HEK293 (cell line): ENCODE measurements around the gene L3MBTL3.

ENCODE experiments used
- CTCF ChIA-PET: fragments of 350-600 bp; formaldehyde crosslinking; extraction: SDS; loops from one replicate; lab custom pipeline; 2021; ENCODE audit warnings: antibody characterized with exemption; lab: Yijun Ruan, JAX
- POLR2A ChIA-PET: fragments of 300-600 bp; formaldehyde crosslinking; extraction: SDS; loops from one replicate; lab custom pipeline; 2020; ENCODE audit warnings: antibody characterized with exemption, inconsistent platforms; lab: Yijun Ruan, JAX
- H3K27ac ChIP-seq: fragments of 200-500 bp; sonication (Bioruptor generic); 2 replicates; pipeline ENCODE4 v1.5.1; 2014; ENCODE audit warnings: low read depth, low read length, control low read depth, inconsistent platforms; ENCODE audit errors: extremely low read depth
- H3K36me3 ChIP-seq, 2 experiments: fragments of 200-500 bp in 1 of 2; sonication (Bioruptor generic) in 1 of 2; 1 replicate in 1 of 2; 2 replicates in 1 of 2; pipeline ENCODE4 v1.5.1; 2014 to 2017; ENCODE audit warnings: inconsistent platforms in 2 of 2, low read length in 2 of 2; ENCODE audit not compliant: control insufficient read depth in 2 of 2, insufficient read depth in 1 of 2
- H3K4me1 ChIP-seq: fragments of 200-500 bp; sonication (Bioruptor generic); 2 replicates; pipeline ENCODE4 v1.5.1; 2014; ENCODE audit warnings: mild to moderate bottlenecking, low read length, inconsistent platforms; ENCODE audit not compliant: control insufficient read depth, insufficient read depth
- H3K4me3 ChIP-seq: 2 replicates; pipeline ENCODE4 v1.5.1; 2011; ENCODE audit warnings: low read depth, mild to moderate bottlenecking, control low read depth, low read length, moderate library complexity
- H3K9me3 ChIP-seq: fragments of 200-500 bp; sonication (Bioruptor generic); 2 replicates; pipeline ENCODE4 v1.5.1; 2014; ENCODE audit warnings: low read depth, low read length, inconsistent platforms; ENCODE audit not compliant: control insufficient read depth, insufficient read depth
- AEBP2 ChIP-seq: fragments of 450-650 bp; formaldehyde crosslinking; IDR thresholded peaks from 2 replicates; pipeline ENCODE4 v1.5.1; 2016; ENCODE audit warnings: missing biosample characterization, missing genetic modification characterization, borderline replicate concordance
- CTCF ChIP-seq: fragments of 450-650 bp; formaldehyde crosslinking; IDR thresholded peaks from 2 replicates; pipeline ENCODE4 v1.5.1; 2016; ENCODE audit warnings: missing biosample characterization, missing genetic modification characterization
- GFI1B ChIP-seq: fragments of 450-650 bp; formaldehyde crosslinking; IDR thresholded peaks from 2 replicates; pipeline ENCODE4 v1.5.1; 2016; ENCODE audit warnings: missing biosample characterization, missing genetic modification characterization
- GLI2 ChIP-seq: fragments of 450-650 bp; formaldehyde crosslinking; IDR thresholded peaks from 2 replicates; pipeline ENCODE4; 2017; ENCODE audit warnings: missing biosample characterization, missing genetic modification characterization, low read depth, borderline replicate concordance
- GLI4 ChIP-seq: fragments of 450-650 bp; formaldehyde crosslinking; IDR thresholded peaks from 2 replicates; pipeline ENCODE4 v1.5.1; 2016; ENCODE audit warnings: missing biosample characterization, missing genetic modification characterization
- KLF1 ChIP-seq: fragments of 450-650 bp; formaldehyde crosslinking; IDR thresholded peaks from 2 replicates; pipeline ENCODE4 v1.5.1; 2016; ENCODE audit warnings: missing biosample characterization, missing genetic modification characterization
- KLF10 ChIP-seq: fragments of 450-650 bp; IDR thresholded peaks from 2 replicates; pipeline ENCODE4 v1.5.1; 2018; ENCODE audit warnings: missing biosample characterization, mild to moderate bottlenecking, missing genetic modification characterization
- PRDM4 ChIP-seq: fragments of 450-650 bp; formaldehyde crosslinking; IDR thresholded peaks from 2 replicates; pipeline ENCODE4 v1.5.1; 2017; ENCODE audit warnings: missing biosample characterization, missing genetic modification characterization
- SP7 ChIP-seq: fragments of 450-650 bp; formaldehyde crosslinking; IDR thresholded peaks from 2 replicates; pipeline ENCODE4 v1.5.1; 2016; ENCODE audit warnings: missing biosample characterization, missing genetic modification characterization
- ZBTB10 ChIP-seq: fragments of 450-650 bp; formaldehyde crosslinking; IDR thresholded peaks from 2 replicates; pipeline ENCODE4 v1.5.1; 2016; ENCODE audit warnings: missing biosample characterization, missing genetic modification characterization
- ZFHX2 ChIP-seq: fragments of 450-650 bp; formaldehyde crosslinking; conservative IDR thresholded peaks from 2 replicates; pipeline ENCODE4 v1.5.1; 2016; ENCODE audit warnings: missing biosample characterization, missing genetic modification characterization
- ZNF114 ChIP-seq: fragments of 450-650 bp; formaldehyde crosslinking; IDR thresholded peaks from 2 replicates; pipeline ENCODE4 v1.5.0; 2017; ENCODE audit warnings: missing biosample characterization, missing genetic modification characterization
- ZNF157 ChIP-seq: fragments of 450-650 bp; formaldehyde crosslinking; IDR thresholded peaks from 2 replicates; pipeline ENCODE4 v1.5.1; 2016; ENCODE audit warnings: missing biosample characterization, missing genetic modification characterization
- ZNF175 ChIP-seq: fragments of 450-650 bp; formaldehyde crosslinking; IDR thresholded peaks from 2 replicates; pipeline ENCODE4 v1.5.1; 2016; ENCODE audit warnings: missing biosample characterization, missing genetic modification characterization
- ZNF513 ChIP-seq: fragments of 450-650 bp; IDR thresholded peaks from 2 replicates; pipeline ENCODE4 v1.5.1; 2018; ENCODE audit warnings: missing biosample characterization, missing genetic modification characterization
- ZNF549 ChIP-seq: fragments of 450-650 bp; IDR thresholded peaks from 2 replicates; pipeline ENCODE4 v1.5.1; 2018; ENCODE audit warnings: missing biosample characterization, missing genetic modification characterization, mild to moderate bottlenecking, inconsistent platforms, moderate library complexity
- ZNF621 ChIP-seq: fragments of 450-650 bp; formaldehyde crosslinking; IDR thresholded peaks from 2 replicates; pipeline ENCODE4 v1.5.1; 2017; ENCODE audit warnings: missing biosample characterization, missing genetic modification characterization
- ZNF639 ChIP-seq: fragments of 450-650 bp; formaldehyde crosslinking; IDR thresholded peaks from 2 replicates; pipeline ENCODE4 v1.5.1; 2016; ENCODE audit warnings: missing biosample characterization, missing genetic modification characterization
- ZNF677 ChIP-seq: fragments of 450-650 bp; IDR thresholded peaks from 2 replicates; pipeline ENCODE4 v1.5.0; 2018; ENCODE audit warnings: missing biosample characterization, mild to moderate bottlenecking, missing genetic modification characterization, moderate library complexity
- ZNF785 ChIP-seq: fragments of 450-650 bp; formaldehyde crosslinking; IDR thresholded peaks from 2 replicates; pipeline ENCODE4 v1.5.1; 2016; ENCODE audit warnings: missing biosample characterization, missing genetic modification characterization

L3MBTL3 gene

GRCh38 chr6:130119211-130119610 lies 100.8 kb downstream of the L3MBTL3 start:
- H3K27ac ChIP-seq, result no peak overlapping the region
- CTCF ChIA-PET, result interaction anchor here (0.5 to 0.7 kb wide), 3 partner anchors 18 to 116 kb away, joined by 3 read pairs; no protein-coding TSS in a partner anchor
- H3K9me3 ChIP-seq, result no peaks in the 10 kb centered on the region
- no peak overlapping the region for H3K4me3 ChIP-seq
- TF ChIP-seq ZNF677 (no peak), CTCF (tag by site-specific recombination) (no peak)
- peaks cover 0 to 3% of the 10 kb centered on the region in 2 experiments; a peak in 2 of 3 replicates for H3K36me3 ChIP-seq
- no peaks in the 10 kb centered on the region for H3K4me1 ChIP-seq
- POLR2A ChIA-PET, result no interaction called here

GRCh38 chr6:130120731-130121130 lies 102.3 kb downstream of the L3MBTL3 start:
- Histone ChIP-seq H3K36me3 (peaks cover 0 to 3% of the 10 kb centered on the region in 2 experiments; a peak in 2 of 3 replicates), H3K27ac (no peak overlapping the region)
- TF ChIP-seq AEBP2 (tag by site-specific recombination) (no peak), ZNF785 (no peak), ZNF513 (tag by site-specific recombination) (no peak), KLF1 (tag by site-specific recombination) (no peak), KLF10 (tag by site-specific recombination) (no peak), ZNF621 (tag by site-specific recombination) (no peak), GLI4 (no peak), ZNF114 (no peak), ZNF639 (tag by site-specific recombination) (no peak), ZBTB10 (tag by site-specific recombination) (no peak), ZFHX2 (tag by site-specific recombination) (no peak), ZNF549 (no peak), SP7 (tag by site-specific recombination) (no peak), GLI2 (no peak), GFI1B (tag by site-specific recombination) (no peak), PRDM4 (no peak), ZNF157 (tag by site-specific recombination) (no peak), ZNF175 (tag by site-specific recombination) (no peak)
- TF ChIP-seq, all 188 proteins: peak for 0
- ChIA-PET POLR2A (no interaction called here), CTCF (interaction anchor here (0.9 to 1.0 kb wide), 2 partner anchors 9 to 35 kb away, joined by 4 read pairs; no protein-coding TSS in a partner anchor)
- no peaks in the 10 kb centered on the region for H3K9me3 ChIP-seq
- no peaks in the 10 kb centered on the region for H3K4me1 ChIP-seq
- H3K4me3 ChIP-seq, result no peak overlapping the region
